DMS79 treated with DMSO at 0.1 percent for 48 hours (cell line): Measurements from ENCODE around the gene RIMKLA.

Experiments
- DNase-seq: peaks from one replicate; lab custom pipeline; 2025; lab: John Stamatoyannopoulos, UW

The RIMKLA gene, protein sequence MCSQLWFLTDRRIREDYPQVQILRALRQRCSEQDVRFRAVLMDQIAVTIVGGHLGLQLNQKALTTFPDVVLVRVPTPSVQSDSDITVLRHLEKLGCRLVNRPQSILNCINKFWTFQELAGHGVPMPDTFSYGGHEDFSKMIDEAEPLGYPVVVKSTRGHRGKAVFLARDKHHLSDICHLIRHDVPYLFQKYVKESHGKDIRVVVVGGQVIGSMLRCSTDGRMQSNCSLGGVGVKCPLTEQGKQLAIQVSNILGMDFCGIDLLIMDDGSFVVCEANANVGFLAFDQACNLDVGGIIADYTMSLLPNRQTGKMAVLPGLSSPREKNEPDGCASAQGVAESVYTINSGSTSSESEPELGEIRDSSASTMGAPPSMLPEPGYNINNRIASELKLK

DNA sequence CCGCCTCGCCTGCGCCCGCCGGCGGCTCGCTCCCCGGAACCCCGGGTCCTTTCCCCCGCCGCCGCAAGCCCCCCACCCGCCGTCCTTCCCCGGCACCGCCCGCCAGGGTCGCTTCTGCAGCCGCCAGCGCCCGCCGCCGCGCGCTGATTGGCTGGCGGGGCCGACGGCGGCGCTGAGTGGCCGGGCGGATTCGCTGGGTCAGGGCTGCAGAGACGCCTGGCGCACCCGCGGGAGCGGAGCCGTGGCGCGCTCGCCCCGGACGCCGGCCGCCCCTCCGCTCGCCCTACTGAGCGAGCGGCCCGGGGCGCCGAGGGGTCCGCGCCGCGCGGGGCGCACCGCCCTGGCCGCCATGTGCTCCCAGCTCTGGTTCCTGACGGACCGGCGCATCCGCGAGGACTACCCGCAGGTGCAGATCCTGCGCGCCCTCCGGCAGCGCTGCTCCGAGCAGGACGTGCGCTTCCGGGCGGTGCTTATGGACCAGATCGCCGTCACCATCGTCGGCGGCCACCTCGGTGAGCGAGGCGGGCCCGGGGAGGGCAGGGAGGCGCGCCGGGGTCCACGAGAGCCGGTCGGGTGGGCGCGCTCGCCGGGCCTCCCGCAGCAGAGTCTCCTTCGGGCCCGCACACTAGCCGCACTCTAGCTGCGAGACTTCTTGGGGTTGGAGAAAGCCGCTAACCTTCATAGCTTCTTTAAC, at the start of gene RIMKLA:
Gene RIMKLA (plus strand): TSS at position 207 of the 694 bp plus-strand sequence. CDS start 143 bp downstream, at position 350.
- peak; percentile 87 for DNase-seq

DNA sequence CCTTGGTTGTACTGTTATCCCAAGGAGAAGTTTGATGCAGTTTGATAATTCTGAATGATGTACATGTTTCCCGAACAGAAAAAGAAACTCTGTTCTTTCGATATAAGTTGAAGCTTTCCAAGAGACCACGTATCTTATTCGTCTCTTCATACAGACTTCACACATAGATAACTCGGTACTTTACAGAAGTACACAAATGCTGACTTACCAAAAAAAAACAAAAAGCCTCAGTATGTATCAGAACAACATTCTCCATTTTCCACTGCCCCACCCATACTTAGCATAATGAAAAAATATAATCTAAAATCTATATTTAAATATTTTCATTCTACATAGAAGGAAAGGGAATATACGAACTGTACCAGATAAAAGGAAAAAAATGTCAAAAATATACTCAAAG, 47.7 kb upstream of the RIMKLA start:
- DNase-seq, result no peak

DNA sequence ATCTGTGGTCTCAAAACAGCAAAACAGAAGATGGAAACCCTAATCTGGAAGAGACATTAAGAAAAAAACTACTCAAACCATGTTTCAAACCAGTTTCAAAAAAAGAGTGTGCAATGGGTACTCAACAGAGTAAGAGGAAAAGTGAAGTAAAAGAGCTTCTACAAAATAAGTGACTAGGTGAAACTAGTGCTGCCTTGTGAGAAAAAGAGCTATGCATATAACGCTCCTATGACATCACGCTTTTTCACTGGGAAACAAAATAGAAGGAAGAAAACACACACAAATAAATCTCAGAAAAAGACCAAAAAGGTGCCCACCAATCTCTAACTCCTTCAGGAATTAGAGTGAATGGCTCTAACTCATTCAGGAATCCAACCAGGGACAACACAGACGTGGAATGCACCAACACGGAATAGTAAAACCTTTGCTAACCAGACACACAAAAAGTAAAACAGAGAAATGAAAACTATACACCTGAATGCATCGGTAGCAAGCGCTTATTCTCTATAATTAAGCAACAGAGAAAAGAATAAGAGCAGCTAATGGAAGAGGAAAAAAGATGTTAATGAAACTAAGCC, 46.8 kb upstream of the RIMKLA start:
- peak; percentile 18 for DNase-seq

DNA sequence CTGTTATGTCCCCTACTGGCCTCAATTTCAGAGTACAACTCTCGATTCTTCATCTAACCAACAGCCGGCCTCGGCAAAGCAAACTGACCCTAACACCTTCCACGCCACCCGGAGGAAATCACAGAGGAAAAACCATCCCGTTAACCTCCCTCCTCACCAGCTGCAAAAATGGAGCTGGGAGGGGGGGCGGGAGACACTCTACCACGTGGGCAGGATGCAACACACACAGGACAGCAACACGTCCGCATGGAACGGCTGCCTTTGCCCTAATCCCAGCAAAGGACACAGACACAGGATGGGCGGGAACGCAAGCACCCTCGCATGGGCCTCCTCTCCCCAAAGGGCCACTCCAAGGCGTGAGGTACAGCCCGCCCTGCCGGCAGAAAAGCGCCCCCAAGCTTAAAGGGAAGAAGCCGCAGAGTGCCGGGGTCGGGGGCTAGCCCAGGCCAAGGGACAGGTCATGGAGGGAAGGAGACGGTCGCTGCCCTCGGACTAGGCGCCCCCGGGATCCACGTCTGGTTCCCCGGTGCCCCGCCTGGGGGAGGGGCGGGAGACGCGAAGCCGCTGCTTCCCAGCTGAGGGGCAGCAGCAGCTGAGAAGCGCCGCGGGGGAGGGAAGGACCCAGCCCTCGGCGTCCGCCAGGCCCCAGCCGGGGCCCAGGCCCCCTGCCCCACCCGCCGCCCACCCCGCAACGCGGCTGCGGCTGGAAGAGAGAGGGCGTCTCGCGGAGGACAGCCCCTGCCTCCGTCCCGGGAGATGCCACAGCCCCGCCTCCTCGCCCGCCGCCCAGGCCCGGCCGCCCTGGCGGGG, 46.1 kb upstream of the RIMKLA start:
- DNase-seq, result peak; percentile 39

DNA sequence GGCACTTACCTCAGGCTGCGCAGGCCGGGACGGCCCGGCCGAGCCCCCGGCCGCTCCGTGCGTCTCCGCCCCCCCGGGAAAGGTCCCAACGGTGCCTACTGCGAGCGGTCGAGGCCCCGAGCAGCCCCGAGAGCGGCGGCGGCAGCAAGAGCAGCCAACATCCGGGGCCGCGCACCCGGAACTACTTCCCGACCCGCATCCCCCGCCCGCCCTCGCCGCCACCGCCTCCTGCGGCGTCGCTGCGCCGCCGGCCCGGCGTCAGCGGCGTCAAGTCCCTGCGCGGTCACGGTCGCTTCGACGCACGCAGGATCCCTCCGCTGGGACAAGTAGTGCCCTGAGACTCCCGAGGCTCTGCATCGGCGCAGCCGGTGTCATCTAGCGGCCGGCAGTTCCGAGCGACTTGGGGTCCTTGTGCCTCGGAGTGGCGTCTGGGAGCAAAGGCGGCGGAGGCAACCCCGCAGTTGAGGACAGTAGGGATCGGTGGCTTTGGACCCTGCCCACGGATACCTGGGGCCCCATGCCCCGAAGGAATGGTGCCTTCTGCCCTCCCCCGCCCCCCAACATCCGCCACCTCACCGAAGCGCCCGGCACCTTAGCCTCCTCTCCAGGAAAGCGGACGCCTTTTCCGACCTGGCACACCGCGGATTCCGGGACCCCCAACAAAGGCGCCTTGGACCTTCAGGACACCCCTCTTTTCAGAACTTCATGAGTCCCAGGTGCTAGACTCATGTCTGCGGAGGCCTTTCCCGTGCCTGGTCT, 45.4 kb upstream of the RIMKLA start, which contains the start of gene FOXJ3:
Gene FOXJ3 (minus strand): TSS at position 186 of the 759 bp plus-strand sequence. CDS start 24,142 bp downstream, outside the sequence.
- DNase-seq, result peak; percentile 93

DNA sequence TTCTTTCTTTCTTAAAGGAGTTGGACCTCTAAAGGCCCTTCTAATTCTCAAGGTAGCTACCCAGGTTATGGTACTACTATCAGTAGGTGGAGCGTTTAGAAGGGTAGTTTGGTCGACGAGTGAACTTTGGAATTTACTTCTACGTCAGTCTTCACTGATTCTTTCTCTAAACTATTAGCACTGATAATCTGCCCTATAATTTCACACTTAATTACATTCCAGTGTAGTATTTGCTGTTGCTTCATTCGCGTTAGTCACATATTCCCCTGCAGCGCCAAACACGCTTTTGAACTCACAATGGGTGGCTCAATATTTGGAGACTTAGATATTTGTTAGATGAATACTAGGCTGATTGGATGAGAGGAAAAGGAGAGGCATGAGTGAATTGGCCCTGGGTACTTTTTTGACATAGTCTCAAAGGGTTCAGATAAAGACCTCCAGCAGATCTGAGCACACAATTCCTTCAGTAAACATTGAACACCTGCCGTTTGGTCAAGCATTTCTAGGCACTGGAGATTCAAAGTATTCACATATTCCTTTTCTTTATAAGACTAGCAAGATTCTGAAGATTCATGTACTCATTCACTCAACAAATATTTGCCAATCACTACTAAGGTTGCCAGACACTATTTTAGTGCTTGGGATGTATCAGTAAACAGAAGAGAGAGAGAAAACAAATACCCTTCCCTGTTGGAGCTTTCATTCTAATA, 44.6 kb upstream of the RIMKLA start:
- DNase-seq, result peak; percentile 95

DNA sequence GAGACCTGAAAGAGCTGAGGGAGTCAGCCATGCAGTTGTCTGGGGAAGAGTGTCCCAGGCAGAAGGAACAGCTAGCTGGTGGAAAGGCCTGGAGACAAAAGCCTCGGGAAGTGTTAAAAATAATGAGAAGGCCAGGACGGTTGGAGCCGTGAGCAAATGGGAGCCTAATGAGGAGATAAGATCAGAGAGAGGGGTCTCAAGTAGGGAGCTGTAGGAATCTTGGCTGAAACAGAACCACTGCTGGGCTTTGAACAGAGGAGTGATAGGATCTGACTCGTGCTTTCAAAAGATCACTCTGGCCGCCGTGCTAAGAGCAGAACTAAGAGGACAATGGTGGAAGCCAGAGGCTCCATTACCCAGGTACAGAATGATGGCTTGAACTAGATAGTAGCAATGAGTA, 43.6 kb upstream of the RIMKLA start:
- peak; percentile 65 for DNase-seq

DNA sequence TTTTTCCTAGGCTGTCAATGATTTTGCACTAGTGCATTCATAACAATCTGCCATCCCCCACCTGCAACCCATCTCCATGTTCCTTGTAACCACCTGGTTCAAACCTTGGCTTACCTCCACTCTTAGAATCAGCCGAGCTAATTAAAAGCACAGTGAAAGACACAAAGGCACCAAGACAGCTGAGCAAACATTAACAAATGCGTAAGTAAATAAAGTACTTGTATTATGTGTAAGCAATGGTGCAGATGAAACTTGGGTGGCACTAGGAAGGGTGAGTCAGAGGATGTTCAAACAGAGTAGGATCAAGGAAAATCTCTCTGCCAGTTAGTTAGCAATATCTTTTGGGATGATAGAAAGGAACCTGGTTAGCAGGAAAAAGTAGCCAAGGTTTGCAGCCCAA, 40.5 kb upstream of the RIMKLA start:
- DNase-seq, result peak; percentile 100

DNA sequence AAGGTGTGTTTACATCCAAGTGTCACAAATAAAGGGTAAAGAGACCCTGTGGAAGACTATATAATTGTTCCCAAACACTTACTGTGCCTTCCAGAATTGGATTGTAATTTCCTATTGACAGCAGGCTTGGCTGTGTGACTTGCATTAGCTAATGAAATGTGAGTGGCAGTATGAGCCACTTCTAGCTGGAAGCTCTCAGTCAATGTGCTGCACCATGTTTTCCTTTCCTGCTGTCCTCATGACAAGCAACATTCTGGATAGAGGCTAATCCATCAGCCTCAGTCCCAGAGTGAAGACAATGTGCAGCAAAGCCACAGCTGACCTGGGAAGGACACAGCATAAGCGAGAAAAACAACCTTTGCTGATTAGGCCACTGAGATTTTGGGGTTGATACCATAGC, 39.7 kb upstream of the RIMKLA start:
- peak; percentile 96 for DNase-seq

DNA sequence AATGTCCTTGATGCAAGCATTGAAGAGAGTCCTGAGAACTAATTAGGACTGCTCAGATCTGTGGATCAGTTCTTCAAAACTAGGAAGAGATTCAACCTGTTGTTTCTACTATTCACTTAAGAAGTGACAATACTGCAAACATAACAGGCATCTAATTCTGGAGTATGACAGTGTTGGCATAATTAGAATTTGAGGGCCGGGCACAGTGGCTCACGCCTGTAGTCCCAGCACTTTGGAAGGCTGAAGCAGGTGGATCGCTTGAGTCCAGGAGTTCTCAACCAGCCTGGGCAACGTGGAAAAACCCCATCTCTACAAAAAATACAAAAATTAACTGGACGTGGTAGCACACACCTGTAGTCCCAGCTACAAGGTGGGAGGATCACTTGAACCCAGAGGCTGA, 37.5 kb upstream of the RIMKLA start:
- no peak for DNase-seq

DNA sequence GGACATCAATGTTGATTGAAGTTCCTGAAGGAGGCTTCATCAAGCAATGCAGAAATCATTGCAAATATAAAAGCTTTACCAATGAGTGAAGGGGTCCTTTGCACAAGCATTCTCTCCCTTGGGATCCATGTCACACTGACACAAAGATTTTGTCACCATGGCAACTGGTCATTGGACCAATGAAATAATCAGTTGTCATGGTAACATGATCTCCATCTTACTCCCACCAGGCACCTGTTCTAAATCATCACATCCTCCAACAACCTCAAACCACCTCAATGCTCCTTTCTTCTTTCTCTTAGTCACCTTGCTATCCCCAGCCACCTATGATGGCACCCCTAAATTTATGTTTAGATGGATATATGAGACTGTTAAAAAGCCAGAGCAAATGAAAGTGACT, 32.1 kb upstream of the RIMKLA start:
- peak; percentile 46 for DNase-seq

DNA sequence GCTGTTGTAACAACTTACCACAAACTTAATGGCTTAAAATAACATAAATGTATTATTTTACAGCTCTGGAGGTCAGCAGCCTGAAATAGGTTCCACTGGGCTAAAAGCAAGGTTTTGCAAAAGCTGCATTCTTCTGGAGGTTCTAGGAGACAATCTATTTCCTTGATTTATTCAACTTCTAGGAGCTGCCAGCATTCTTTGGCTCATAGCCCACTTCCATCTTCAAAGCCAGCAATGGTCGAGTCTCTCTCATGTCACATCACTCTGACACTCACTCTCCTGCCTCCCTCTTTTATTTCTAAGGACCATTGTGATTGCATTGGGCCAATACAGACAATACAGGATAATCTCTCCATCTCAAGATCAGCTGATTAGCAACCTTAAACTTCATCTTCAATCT, 30.5 kb upstream of the RIMKLA start:
- peak; percentile 80 for DNase-seq

DNA sequence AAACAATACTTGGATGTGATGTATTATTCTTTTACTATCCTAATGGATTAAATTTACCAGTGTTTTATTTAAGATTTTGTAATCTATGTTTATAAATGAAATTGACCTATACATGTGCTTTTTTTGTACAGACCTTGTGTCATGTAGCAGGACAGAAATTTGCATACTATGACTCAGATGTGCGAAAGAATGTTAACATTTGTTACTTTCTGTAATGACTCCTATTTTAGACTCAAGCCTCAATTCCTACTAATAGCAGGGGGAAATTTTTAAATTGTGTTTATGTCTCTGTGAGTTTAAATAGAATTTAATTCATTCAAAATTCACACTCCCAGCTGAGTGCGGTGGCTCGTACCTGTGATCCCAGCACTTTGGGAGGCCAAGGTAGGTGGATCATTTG, 21.8 kb upstream of the RIMKLA start:
- no peak for DNase-seq

DNA sequence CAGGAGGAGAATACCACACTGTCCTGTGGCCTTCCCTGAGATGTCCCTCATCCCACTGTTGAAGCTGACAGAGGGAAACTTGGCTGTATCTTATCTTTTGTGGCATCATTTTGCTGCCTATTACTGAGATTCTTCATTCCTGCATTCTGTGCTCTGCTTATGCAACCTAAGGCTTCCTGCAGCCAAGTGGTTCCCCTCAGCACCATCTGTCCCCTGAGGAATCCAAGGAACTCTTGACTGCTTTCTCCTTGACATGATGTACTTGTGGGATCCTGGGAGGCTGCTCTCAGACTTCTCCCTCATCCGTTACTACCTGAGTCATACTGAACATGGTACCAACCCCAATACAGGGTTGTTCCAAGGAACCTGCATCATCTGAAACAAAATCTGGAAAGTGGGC, 21.1 kb upstream of the RIMKLA start:
- no peak for DNase-seq

DNA sequence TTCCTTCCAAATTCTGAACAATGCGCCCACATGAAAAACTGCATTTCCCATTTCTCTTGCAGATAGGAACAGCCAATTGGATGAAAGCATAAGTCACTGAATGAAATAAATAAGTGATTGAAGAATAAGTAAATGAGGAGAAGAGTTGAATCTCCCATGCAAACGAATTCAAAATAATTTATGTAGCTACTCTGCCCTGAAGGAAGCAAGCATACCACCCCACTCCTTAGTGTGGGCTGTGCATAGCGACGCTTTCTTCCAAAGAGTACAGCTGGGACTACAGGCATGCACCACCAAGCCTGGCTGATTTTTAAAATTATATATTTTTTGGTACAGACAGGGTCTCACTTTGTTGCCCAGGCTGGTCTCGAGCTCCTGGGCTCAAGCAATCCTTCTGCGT, 16.5 kb upstream of the RIMKLA start:
- DNase-seq, result no peak

DNA sequence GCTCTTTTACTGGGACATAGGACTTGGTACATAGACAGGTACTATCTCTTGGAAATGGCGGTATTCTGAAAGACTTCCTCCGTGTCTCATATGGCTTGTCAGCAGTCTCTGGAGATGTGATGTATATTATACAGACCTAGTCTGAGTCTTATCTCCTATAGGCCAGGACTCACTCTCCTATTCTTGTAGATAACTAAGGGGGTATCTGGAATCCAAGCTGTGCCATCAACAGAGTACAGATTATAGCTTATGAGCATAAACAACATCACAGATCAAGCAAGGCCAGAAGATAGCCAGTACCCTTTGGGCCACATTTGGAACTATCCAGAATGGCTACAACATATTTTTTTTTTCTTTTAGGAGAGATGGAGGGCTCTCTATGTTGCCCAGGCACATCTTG, 16.1 kb upstream of the RIMKLA start:
- DNase-seq, result no peak

DNA sequence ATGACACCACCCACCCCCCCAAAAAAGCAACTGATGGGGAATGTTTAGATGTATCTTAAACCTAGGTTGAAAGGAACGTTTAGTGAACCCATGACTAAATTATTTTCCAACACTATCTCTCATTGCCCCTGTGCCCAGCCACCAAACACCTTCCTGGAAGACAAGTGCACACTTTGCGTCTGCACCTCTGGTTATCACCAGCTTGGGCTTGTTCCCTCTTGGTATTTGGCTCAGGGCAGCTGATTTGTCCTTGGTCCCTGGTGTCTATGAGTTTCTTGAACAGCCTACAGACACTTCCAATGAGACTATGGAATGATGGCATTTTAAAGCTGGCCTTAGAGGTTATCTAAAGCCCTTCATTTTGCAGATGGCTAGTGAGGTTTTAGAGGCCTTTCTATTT, 15.5 kb upstream of the RIMKLA start:
- no peak for DNase-seq

DNA sequence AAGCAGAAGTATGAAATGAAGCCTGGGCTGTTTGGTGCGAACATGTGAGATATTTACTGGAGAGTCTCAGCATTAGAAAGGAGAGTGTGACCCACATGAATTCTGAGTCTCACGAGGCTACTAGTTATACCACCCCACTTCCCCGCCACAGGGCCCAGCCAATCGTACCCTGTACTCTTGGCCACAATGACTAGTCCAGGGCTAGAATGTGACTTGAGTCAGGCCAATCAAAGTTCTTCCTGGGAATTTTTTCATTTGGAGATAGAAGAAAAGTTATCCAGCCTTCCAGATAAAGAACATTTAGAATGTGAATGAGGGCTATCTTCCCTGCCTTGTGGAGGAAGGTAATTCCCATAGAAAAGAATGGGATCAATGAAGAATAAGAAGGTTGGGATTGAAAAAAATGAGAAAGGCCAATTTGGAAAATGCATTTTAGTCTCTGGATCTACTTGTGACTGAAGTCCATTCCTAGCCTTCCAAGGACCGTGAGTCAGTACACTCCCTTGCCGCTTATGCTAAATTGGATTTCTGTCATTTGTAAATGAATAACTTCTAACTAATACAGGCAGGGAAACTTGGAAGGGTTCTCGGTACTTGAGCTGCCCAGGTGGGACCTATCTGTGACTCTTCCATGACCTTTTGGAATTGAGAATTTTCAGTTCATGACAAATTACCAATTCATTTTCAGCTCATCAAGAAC, 12.3 kb upstream of the RIMKLA start:
- no peak for DNase-seq

DNA sequence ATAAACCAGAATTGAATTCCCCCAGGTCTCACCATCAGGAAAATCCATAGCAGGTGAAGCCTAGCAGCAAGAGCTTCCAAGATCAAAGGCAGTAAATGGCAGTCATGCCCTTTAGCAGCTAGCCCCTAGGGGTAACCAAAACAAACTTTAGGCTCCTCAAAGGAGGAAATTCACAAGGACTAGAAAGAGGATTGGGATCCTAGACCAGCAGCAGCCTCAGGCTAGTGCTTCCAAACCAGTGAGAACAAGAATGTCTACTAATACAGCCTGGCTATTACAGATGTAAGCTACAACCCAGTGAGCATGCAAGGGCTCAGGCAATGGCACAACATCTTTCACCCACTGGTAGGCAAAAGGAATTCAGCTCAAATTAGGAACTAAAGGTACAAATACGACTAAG, 11.1 kb upstream of the RIMKLA start:
- no peak for DNase-seq

DNA sequence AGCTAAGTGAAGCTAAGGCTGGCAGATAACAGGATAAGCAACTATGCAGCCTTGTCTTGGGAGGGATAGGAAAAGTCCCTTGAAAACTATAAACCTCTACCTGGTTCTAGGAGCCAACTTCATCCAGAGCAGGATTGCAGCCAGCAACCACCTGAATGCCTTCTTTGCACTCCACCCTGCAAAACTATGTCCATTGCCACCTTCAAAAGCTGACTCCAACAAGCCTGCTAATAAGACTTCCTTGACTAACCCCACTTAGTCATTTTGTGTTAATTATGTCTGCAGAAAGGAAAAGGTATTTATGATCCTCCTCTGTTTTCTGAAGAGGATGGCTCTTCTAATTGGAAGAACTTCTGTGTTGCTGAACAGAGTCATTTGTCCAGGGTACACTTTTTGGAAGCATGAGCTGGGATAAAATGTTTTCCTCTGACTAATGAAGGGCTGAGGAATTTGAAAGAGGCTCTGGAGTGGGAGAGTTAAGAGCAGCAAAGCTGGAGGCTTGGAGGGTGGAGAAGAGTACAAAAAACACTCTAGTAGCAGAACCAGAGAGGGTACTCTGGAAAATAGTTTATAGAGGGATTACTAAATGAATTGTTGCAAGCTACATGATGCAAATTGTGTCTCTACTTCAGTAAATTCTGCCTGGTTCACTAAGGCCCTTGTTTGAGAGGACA, 9.6 kb upstream of the RIMKLA start:
- DNase-seq, result no peak
